OCI-LY7 (cell line): ENCODE results near the gene MARCHF2. TPM values are rescaled to one million over a fixed set of nuclear protein-coding genes. Genes with fewer than 3 reads are reported as not detected.
A peak's percentile ranks its signal among the peaks of the same experiment; 100 is the strongest.

Source experiments
- BruUV-seq: library from RNA; stranded (reverse); fragments of 400-500 nt; replicated peaks from 2 replicates; lab custom pipeline; 2021; lab: Mats Ljungman, UMichigan
- CTCF ChIA-PET: fragments of 300-600 bp; sonication (Branson Sonifier 250); formaldehyde crosslinking; loops from one replicate; lab custom pipeline; 2022; ENCODE audit warnings: antibody characterized with exemption; ENCODE audit not compliant: unreplicated experiment; lab: Charles Lee
- POLR2A ChIA-PET: fragments of 300-600 bp; sonication (Branson Sonifier 250); formaldehyde crosslinking; loops from one replicate; lab custom pipeline; 2022; ENCODE audit warnings: antibody characterized with exemption; lab: Charles Lee
- DNase-seq: peaks from one replicate; pipeline ENCODE4 v3.0.0-alpha.2; 2015; ENCODE audit warnings: low spot score
- H2AFZ ChIP-seq: fragments of 200-600 bp; sonication (generic), shearing (Covaris generic); 2 replicates; pipeline ENCODE4 v1.6.1; 2014; ENCODE audit warnings: mild to moderate bottlenecking, antibody characterized with exemption, low read length, moderate library complexity
- H3K27ac ChIP-seq: fragments of 200-600 bp; sonication (generic); 2 replicates; pipeline ENCODE4 v1.5.1; 2014; ENCODE audit warnings: mixed run types, low read depth, mild to moderate bottlenecking, moderate library complexity, low read length, inconsistent platforms; ENCODE audit not compliant: poor library complexity, severe bottlenecking
- H3K36me3 ChIP-seq: fragments of 200-600 bp; sonication (generic); 2 replicates; pipeline ENCODE4 v1.6.1; 2014; ENCODE audit warnings: mild to moderate bottlenecking, antibody characterized with exemption, low read length, moderate library complexity, mixed read lengths; ENCODE audit not compliant: insufficient read depth
- H3K4me1 ChIP-seq: fragments of 200-600 bp; sonication (generic); 2 replicates; pipeline ENCODE4 v1.5.1; 2014; ENCODE audit warnings: mild to moderate bottlenecking, low read length; ENCODE audit not compliant: insufficient read depth, poor library complexity, severe bottlenecking
- H3K4me2 ChIP-seq: fragments of 200-600 bp; sonication (generic); 2 replicates; pipeline ENCODE4 v1.6.1; 2014; ENCODE audit warnings: mild to moderate bottlenecking, low read length
- H3K4me3 ChIP-seq: fragments of 200-600 bp; sonication (generic); 2 replicates; pipeline ENCODE4 v1.5.1; 2014; ENCODE audit warnings: mild to moderate bottlenecking, low read depth, low read length; ENCODE audit not compliant: poor library complexity, severe bottlenecking
- H3K79me2 ChIP-seq: fragments of 200-600 bp; sonication (generic); 2 replicates; pipeline ENCODE4 v1.6.1; 2016; ENCODE audit warnings: low read depth, mild to moderate bottlenecking, low read length, moderate library complexity, mixed read lengths; ENCODE audit not compliant: insufficient read depth
- H3K9me2 ChIP-seq: fragments of 200-600 bp; sonication (generic); 2 replicates; pipeline ENCODE4 v1.6.1; 2016; ENCODE audit warnings: mild to moderate bottlenecking, low read length, mixed read lengths; ENCODE audit not compliant: insufficient read depth
- H3K9me3 ChIP-seq: fragments of 200-600 bp; sonication (generic); 2 replicates; pipeline ENCODE4 v1.6.1; 2014; ENCODE audit warnings: mild to moderate bottlenecking, mixed run types, low read length, mixed read lengths
- H4K20me1 ChIP-seq: fragments of 200-600 bp; sonication (generic); 2 replicates; pipeline ENCODE4 v1.6.1; 2014; ENCODE audit warnings: mild to moderate bottlenecking, antibody characterized with exemption, low read length, moderate library complexity, mixed read lengths; ENCODE audit not compliant: insufficient read depth
- CTCF ChIP-seq: fragments of 200-600 bp; sonication (generic); conservative IDR thresholded peaks from 2 replicates; pipeline ENCODE4 v1.5.1; 2014; ENCODE audit warnings: mild to moderate bottlenecking, antibody characterized with exemption, low read length, moderate library complexity, mixed read lengths
- EZH2phosphoT487 ChIP-seq: fragments of 200-600 bp; sonication (generic); IDR thresholded peaks from 2 replicates; pipeline ENCODE4 v1.6.1; 2018; ENCODE audit warnings: low read depth, borderline replicate concordance, mild to moderate bottlenecking, mixed run types, antibody characterized with exemption, low read length, moderate library complexity, mixed read lengths
- intact Hi-C: fragments of 100-400 bp; cut with micrococcal nuclease; formaldehyde crosslinking; loops from one replicate; pipeline ENCODE4 v1.10.0; 2022; ENCODE audit not compliant: unreplicated experiment
- total RNA-seq, 2 experiments: library from RNA; depleted of rRNA in 1 of 2; stranded (reverse); fragments of >200 nt in 1 of 2; shearing (Covaris generic) in 1 of 2; gene quantifications; 2 replicates each; pipeline ENCODE4 v1.2.3, GENCODE V29; 2014 to 2022

Gene MARCHF2
- total RNA-seq, 2 experiments from 2014 or later: 12.4 to 14.1 TPM

GRCh38 chr19:8473648-8474476 is 60.8 kb downstream of the MARCHF2 start:
- Histone ChIP-seq H3K4me1 (peaks cover 45% of the 10 kb centered on the region), H3K4me3 (peak overlapping the region; percentile 35), H3K9me3 (no peaks in the 10 kb centered on the region), H3K9me2 (no peaks in the 10 kb centered on the region), H3K79me2 (peaks cover 45% of the 10 kb centered on the region), H3K4me2 (peak overlapping the region; percentile 67), H3K36me3 (peaks cover 91% of the 10 kb centered on the region), H4K20me1 (peaks cover 5% of the 10 kb centered on the region; the same call in 1 of the 2 replicates), H3K27ac (peak overlapping the region; percentile 92), H2AFZ (no peak overlapping the region)
- peak; percentile 84 for DNase-seq
- ChIA-PET POLR2A (interaction anchor here (0.6 to 1.1 kb wide), 5 partner anchors 27 to 1867 kb away, joined by 3 to 4 read pairs (median 3); partner anchors contain the start of gene ZNF414), CTCF (no interaction called here)
- no peak for TF ChIP-seq EZH2phosphoT487
- no peak for TF ChIP-seq CTCF
- BruUV-seq: TSS peak; percentile 44
- intact Hi-C loops: loop anchor here (1.0 kb wide), 1 partner anchor 30 kb away; the partner anchor contains the start of gene HNRNPM

GRCh38 chr19:8475005-8475404 is 61.9 kb downstream of the MARCHF2 start:
- H3K4me2 ChIP-seq: peak overlapping the region; percentile 67
- ChIA-PET POLR2A (no interaction called here), CTCF (no interaction called here)
- no peaks in the 10 kb centered on the region for H3K9me2 ChIP-seq
- H3K27ac ChIP-seq: peak overlapping the region; percentile 92
- H2AFZ ChIP-seq: no peak overlapping the region
- DNase-seq: no peak
- intact Hi-C loops: no loop called here
- H3K36me3 ChIP-seq: peaks cover 86% of the 10 kb centered on the region
- H3K4me1 ChIP-seq: peaks cover 45% of the 10 kb centered on the region
- TF ChIP-seq CTCF (no peak), EZH2phosphoT487 (no peak)
- H3K79me2 ChIP-seq: peaks cover 54% of the 10 kb centered on the region
- H3K9me3 ChIP-seq: no peaks in the 10 kb centered on the region
- no TSS peak for BruUV-seq
- H3K4me3 ChIP-seq: no peak overlapping the region
- 0 out of 2 replicates have a peak, but pooled peaks cover 5% of the 10 kb centered on the region for H4K20me1 ChIP-seq

GRCh38 chr19:8476524-8476923 is 63.4 kb downstream of the MARCHF2 start:
- Histone ChIP-seq H3K79me2 (peaks cover 69% of the 10 kb centered on the region), H2AFZ (no peak overlapping the region), H3K4me2 (no peak overlapping the region), H3K9me3 (no peaks in the 10 kb centered on the region), H3K27ac (no peak overlapping the region), H3K9me2 (no peaks in the 10 kb centered on the region), H3K36me3 (peaks cover 85% of the 10 kb centered on the region), H3K4me1 (peaks cover 40% of the 10 kb centered on the region), H3K4me3 (no peak overlapping the region), H4K20me1 (0 out of 2 replicates have a peak, but pooled peaks cover 5% of the 10 kb centered on the region)
- DNase-seq: no peak
- intact Hi-C loops: no loop called here
- ChIA-PET CTCF (no interaction called here), POLR2A (no interaction called here)
- no TSS peak for BruUV-seq
- no peak for TF ChIP-seq CTCF
- no peak for TF ChIP-seq EZH2phosphoT487
